HG03108 (cell line): ENCODE data around the gene RNASE12.
"Not testable (repeated sequence)": the region's sequence is repeated elsewhere in the genome, so short reads cannot be mapped to it uniquely, and the experiment has no call there.

Experiments
- ATAC-seq: cut with Tn5 transposase; IDR thresholded peaks from one replicate; pipeline ENCODE4 v1.9.1; 2021; ENCODE audit warnings: moderate library complexity; ENCODE audit not compliant: unreplicated experiment

Gene RNASE12

GRCh38 chr14:20583142-20583541 is 8.0 kb downstream of the RNASE12 start:
- no peak for ATAC-seq

GRCh38 chr14:20580242-20580641 is 10.9 kb downstream of the RNASE12 start:
- no peak for ATAC-seq

- no peak for ATAC-seq
Measured at GRCh38 chr14:20578784-20579502, 12.2 kb downstream of the RNASE12 start.

GRCh38 chr14:20578325-20578724 is 12.9 kb downstream of the RNASE12 start:
- no peak for ATAC-seq

GRCh38 chr14:20572382-20572990 is 18.7 kb downstream of the RNASE12 start:
- not testable (repeated sequence) for ATAC-seq

- not testable (repeated sequence) for ATAC-seq
Measured at GRCh38 chr14:20570720-20571119, 20.5 kb downstream of the RNASE12 start.

- not testable (repeated sequence) for ATAC-seq
Measured at GRCh38 chr14:20569865-20570264, 21.3 kb downstream of the RNASE12 start.

- no peak for ATAC-seq
Measured at GRCh38 chr14:20569066-20569465, 22.1 kb downstream of the RNASE12 start.

- ATAC-seq, result no peak
Measured at GRCh38 chr14:20568393-20568792, 22.8 kb downstream of the RNASE12 start.

GRCh38 chr14:20567199-20567598 is 24.0 kb downstream of the RNASE12 start:
- not testable (repeated sequence) for ATAC-seq

GRCh38 chr14:20564501-20564997 is 26.6 kb downstream of the RNASE12 start:
- no peak for ATAC-seq

GRCh38 chr14:20563971-20564370 is 27.2 kb downstream of the RNASE12 start:
- no peak for ATAC-seq

GRCh38 chr14:20560961-20561360 is 30.2 kb downstream of the RNASE12 start, which contains the start of gene RNASE9:
RNASE9 (minus strand) TSS chr14:20561047.
- ATAC-seq, result no peak

GRCh38 chr14:20559461-20559904 is 31.7 kb downstream of the RNASE12 start:
- ATAC-seq, result no peak

GRCh38 chr14:20557212-20557542 is 34.0 kb downstream of the RNASE12 start:
- no peak for ATAC-seq

- ATAC-seq, result no peak
Measured at GRCh38 chr14:20556500-20557211, 34.5 kb downstream of the RNASE12 start.

- ATAC-seq, result no peak
Measured at GRCh38 chr14:20555845-20556244, 35.3 kb downstream of the RNASE12 start.

GRCh38 chr14:20553024-20553423 is 38.2 kb downstream of the RNASE12 start:
- ATAC-seq, result no peak

GRCh38 chr14:20551606-20552005 is 39.6 kb downstream of the RNASE12 start:
- ATAC-seq, result no peak

GRCh38 chr14:20550926-20551325 is 40.2 kb downstream of the RNASE12 start:
- no peak for ATAC-seq

- ATAC-seq, result no peak
Measured at GRCh38 chr14:20548414-20549158, 42.6 kb downstream of the RNASE12 start.
